Neural crest cell (in vitro differentiated cells): ENCODE measurements around the gene VAPA. TPM values are rescaled to one million over a fixed set of nuclear protein-coding genes. Genes with fewer than 3 reads are reported as not detected.

Experiments used
- DNase-seq: peaks from one replicate; pipeline ENCODE4 v3.0.0; 2021; ENCODE audit warnings: low read depth, mixed read lengths, low spot score
- H3K27ac Mint-ChIP-seq: one replicate; pipeline ENCODE4 v1.8.0; 2021; ENCODE audit warnings: mild to moderate bottlenecking, mixed read lengths; ENCODE audit not compliant: unreplicated experiment
- H3K27me3 Mint-ChIP-seq: 2 replicates; pipeline ENCODE4 v1.8.0; 2021; ENCODE audit warnings: low read depth, mild to moderate bottlenecking, mixed read lengths
- H3K36me3 Mint-ChIP-seq: 2 replicates; pipeline ENCODE4 v1.8.0; 2021; ENCODE audit warnings: low read depth, mild to moderate bottlenecking, mixed read lengths
- H3K4me1 Mint-ChIP-seq: 2 replicates; pipeline ENCODE4 v1.8.0; 2021; ENCODE audit warnings: mixed read lengths
- H3K4me3 Mint-ChIP-seq: one replicate; pipeline ENCODE4 v1.8.0; 2021; ENCODE audit warnings: mild to moderate bottlenecking, mixed read lengths
- H3K9me3 Mint-ChIP-seq: 2 replicates; pipeline ENCODE4 v1.8.0; 2021; ENCODE audit warnings: mixed read lengths
- total RNA-seq: library from RNA; stranded (reverse); gene quantifications from 2 replicates; pipeline ENCODE4 v1.2.1, GENCODE V29; 2021
- TF ChIP-seq, protein P1 (sequence below): fragments of 200-600 bp; sonication (generic); conservative IDR thresholded peaks from 2 replicates; pipeline ENCODE4 v1.5.0; 2021; ENCODE audit warnings: antibody characterized with exemption, mild to moderate bottlenecking

VAPA gene
- total RNA-seq, 1 donor from 2014 or later = 125 TPM

DNA sequence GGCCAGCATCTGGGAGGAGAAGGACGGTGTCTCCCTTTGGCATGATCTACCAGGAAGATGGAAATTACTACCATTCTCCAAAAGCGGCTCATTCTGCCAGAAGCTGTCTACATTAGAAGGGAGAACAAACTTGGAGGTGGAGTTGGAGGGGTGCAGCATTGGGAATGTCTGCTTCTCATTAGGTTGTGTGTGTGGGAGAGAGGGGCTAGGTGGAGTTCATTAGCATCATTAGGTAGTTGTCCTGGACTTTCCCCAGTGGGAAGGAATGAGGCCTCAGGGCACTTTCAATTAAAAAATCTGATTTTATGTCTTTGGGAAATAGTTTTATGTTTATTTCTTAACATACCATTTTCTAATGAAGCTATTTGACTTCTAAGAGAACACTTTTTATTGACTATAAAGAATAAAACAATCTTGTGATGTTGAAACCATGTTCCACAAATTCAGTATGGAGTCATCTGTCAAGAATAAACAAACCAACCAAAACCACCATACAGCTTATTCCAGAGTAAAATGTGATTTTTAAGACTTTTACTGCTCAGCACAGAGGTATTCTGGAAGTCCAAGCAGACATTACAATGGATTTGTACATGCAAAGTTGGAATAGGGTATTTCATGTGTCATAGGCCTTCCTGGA, 60.6 kb downstream of the VAPA start:
- no peak overlapping the region for H3K4me3 Mint-ChIP-seq
- H3K4me1 Mint-ChIP-seq = peaks cover 11% of the 10 kb centered on the region
- H3K36me3 Mint-ChIP-seq = peaks cover 20% of the 10 kb centered on the region
- H3K27me3 Mint-ChIP-seq = no peaks in the 10 kb centered on the region
- H3K27ac Mint-ChIP-seq = no peak overlapping the region
- TF ChIP-seq, protein P1, sequence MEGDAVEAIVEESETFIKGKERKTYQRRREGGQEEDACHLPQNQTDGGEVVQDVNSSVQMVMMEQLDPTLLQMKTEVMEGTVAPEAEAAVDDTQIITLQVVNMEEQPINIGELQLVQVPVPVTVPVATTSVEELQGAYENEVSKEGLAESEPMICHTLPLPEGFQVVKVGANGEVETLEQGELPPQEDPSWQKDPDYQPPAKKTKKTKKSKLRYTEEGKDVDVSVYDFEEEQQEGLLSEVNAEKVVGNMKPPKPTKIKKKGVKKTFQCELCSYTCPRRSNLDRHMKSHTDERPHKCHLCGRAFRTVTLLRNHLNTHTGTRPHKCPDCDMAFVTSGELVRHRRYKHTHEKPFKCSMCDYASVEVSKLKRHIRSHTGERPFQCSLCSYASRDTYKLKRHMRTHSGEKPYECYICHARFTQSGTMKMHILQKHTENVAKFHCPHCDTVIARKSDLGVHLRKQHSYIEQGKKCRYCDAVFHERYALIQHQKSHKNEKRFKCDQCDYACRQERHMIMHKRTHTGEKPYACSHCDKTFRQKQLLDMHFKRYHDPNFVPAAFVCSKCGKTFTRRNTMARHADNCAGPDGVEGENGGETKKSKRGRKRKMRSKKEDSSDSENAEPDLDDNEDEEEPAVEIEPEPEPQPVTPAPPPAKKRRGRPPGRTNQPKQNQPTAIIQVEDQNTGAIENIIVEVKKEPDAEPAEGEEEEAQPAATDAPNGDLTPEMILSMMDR = no peak
- DNase-seq = no peak
- peaks cover 17% of the 10 kb centered on the region for H3K9me3 Mint-ChIP-seq

DNA sequence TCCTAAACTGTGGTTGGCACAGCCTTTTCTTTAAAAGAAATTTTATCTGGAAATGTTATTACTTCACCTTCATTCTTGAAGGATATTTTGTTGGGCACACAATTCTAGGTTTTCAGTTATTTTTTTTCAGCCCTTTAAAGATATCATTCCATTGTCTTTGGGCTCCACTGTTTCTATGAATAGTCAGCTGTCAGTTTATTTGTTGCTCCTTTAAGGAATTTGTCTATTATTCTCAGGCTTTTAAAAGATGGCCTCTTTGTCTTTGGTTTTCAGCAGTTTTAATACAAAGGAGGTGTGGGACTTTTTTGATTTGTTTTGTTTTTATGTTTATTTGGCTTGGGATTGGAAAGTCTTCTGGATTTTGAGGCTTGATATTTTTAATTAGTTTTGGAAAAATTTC, 61.8 kb downstream of the VAPA start:
- no peak overlapping the region for H3K27ac Mint-ChIP-seq
- H3K27me3 Mint-ChIP-seq = no peaks in the 10 kb centered on the region
- no peak overlapping the region for H3K4me3 Mint-ChIP-seq
- peaks cover 11% of the 10 kb centered on the region for H3K4me1 Mint-ChIP-seq
- DNase-seq = no peak
- TF ChIP-seq, protein P1 = no peak
- peaks cover 23% of the 10 kb centered on the region for H3K36me3 Mint-ChIP-seq
- H3K9me3 Mint-ChIP-seq = peaks cover 22% of the 10 kb centered on the region

DNA sequence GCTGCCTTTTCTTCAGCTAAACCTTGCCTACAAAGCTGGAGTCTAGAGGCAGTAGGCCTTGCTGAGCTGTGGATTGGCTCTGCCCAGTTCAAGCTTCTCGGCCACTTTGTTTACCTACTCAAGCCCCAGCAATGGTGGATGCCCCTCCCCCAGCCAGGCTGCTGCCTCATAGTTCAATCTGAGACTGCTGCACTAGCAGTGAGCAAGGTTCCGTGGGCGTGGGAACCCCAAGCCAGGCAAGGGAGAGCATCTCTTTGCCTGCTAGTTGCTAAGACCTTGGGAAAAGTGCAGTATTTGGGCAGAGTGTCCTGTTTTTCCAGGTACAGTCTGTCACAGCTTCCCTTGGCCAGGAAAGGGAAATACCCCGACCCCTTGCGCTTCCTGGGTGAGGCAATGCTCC, 68.9 kb downstream of the VAPA start:
- TF ChIP-seq, protein P1 = no peak
- Mint-ChIP-seq H3K27ac (no peak overlapping the region), H3K4me3 (no peak overlapping the region), H3K4me1 (peaks cover 13% of the 10 kb centered on the region), H3K27me3 (no peaks in the 10 kb centered on the region), H3K9me3 (peaks cover 8% of the 10 kb centered on the region), H3K36me3 (peaks cover 9% of the 10 kb centered on the region)
- no peak for DNase-seq

DNA sequence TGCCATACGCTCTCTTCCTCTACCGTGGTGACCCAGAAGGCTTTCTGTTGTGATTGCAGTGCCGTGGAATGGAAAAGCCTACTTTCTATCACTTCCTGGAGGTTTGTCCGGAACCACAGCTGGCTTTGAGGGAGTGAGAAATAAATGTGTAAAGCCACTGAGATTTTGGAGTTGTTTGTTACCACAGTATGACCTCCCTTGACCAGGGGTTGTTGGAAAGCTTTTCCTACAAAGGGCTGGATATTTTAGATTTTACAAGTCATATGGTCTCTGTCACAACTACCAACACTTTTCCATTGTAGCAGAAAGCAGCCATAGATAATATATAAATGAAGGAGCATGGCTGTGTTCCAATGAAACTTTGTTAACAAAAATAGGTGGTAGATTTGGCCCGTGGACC, 70.3 kb downstream of the VAPA start:
- no peak overlapping the region for H3K27ac Mint-ChIP-seq
- no peaks in the 10 kb centered on the region for H3K27me3 Mint-ChIP-seq
- H3K36me3 Mint-ChIP-seq = peaks cover 5% of the 10 kb centered on the region
- H3K4me3 Mint-ChIP-seq = no peak overlapping the region
- peaks cover 8% of the 10 kb centered on the region for H3K9me3 Mint-ChIP-seq
- no peak for DNase-seq
- peaks cover 24% of the 10 kb centered on the region for H3K4me1 Mint-ChIP-seq
- TF ChIP-seq, protein P1 = no peak

DNA sequence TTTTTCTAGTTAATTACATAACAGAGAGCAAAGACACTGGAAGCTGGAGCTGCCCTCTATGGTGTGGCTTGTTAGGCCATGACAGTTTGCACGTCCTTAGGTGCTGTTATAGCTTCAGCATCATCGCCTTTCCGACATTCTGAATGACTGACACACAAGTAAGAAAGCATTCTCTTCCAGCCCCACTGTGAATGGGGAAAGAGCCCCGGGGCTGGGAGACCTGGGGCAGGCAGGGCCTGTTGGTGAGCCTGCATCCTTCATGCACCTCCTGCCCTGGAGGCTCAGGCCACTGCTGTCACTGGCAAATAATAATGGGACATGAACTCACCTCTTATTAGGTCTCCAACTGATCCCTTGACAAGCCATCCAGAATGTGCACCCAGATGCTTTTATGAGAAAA, 71.8 kb downstream of the VAPA start:
- H3K27me3 Mint-ChIP-seq = no peaks in the 10 kb centered on the region
- H3K9me3 Mint-ChIP-seq = peaks cover 2% of the 10 kb centered on the region
- no peak for DNase-seq
- H3K36me3 Mint-ChIP-seq = no peaks in the 10 kb centered on the region
- no peak overlapping the region for H3K4me3 Mint-ChIP-seq
- TF ChIP-seq, protein P1 = no peak
- H3K4me1 Mint-ChIP-seq = peaks cover 35% of the 10 kb centered on the region
- no peak overlapping the region for H3K27ac Mint-ChIP-seq
